AG04450 (cell line): ENCODE results near the gene NPIPB6. TPM values are rescaled to one million over a fixed set of nuclear protein-coding genes. Genes with fewer than 3 reads are reported as not detected.

Experiments
- CTCF ChIA-PET: fragments of 300-600, 350-600 bp; formaldehyde crosslinking; extraction: SDS; loops from one replicate; lab custom pipeline; 2022; ENCODE audit warnings: antibody characterized with exemption, inconsistent platforms; lab: Charles Lee
- POLR2A ChIA-PET: fragments of 350-600 bp; formaldehyde crosslinking; extraction: SDS; loops from one replicate; lab custom pipeline; 2021; ENCODE audit warnings: antibody characterized with exemption, inconsistent platforms; lab: Yijun Ruan, JAX
- DNase-seq: peaks from one replicate; pipeline ENCODE4 v3.0.0-alpha.2; 2011; ENCODE audit warnings: low read depth, low spot score
- H3K27ac ChIP-seq: one replicate; pipeline ENCODE4 v1.5.1; 2012; ENCODE audit warnings: low read depth, low read length, control low read depth
- H3K27me3 ChIP-seq: one replicate; pipeline ENCODE4 v1.6.0; 2012; ENCODE audit warnings: low read length; ENCODE audit not compliant: control insufficient read depth, insufficient read depth
- H3K4me3 ChIP-seq: 2 replicates; pipeline ENCODE4 v1.5.1; 2011; ENCODE audit warnings: mild to moderate bottlenecking, low read depth, low read length, control low read depth
- H3K9me3 ChIP-seq: 2 replicates; pipeline ENCODE4 v1.5.1; 2012; ENCODE audit warnings: low read length; ENCODE audit not compliant: control insufficient read depth, insufficient read depth
- polyA plus RNA-seq: library from polyadenylated mRNA; depleted of rRNA; stranded (reverse); fragments of >200 nt; gene quantifications from 2 replicates; pipeline ENCODE4 v1.2.3, GENCODE V29; 2011
- TF ChIP-seq, protein P1 (sequence below): IDR thresholded peaks from 2 replicates; pipeline ENCODE4 v1.5.1; 2011; ENCODE audit warnings: low read depth, low read length, control low read depth, inconsistent platforms

NPIPB6 gene
- polyA plus RNA-seq, 1 experiment, result 0.47 TPM

DNA sequence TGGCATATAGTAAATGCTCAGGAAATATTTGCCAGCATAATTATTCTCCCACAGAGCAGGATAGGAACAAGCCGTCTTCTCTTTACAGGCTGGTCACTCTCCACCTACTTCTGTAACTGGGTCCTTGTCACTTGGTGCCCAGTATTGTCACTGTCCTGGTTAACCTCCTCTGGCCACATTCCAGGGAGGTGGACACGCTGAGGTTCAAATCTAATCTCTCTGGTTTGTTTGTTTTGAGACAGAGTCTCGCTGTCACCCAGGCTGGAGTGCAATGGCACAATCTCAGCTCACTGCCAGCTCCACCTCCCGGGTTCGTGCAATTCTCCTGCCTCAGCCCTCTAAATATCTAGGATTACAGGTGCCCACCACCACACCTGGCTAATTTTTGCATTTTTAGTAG lies 55.4 kb downstream of the NPIPB6 start:
- POLR2A ChIA-PET, result no interaction called here
- Histone ChIP-seq H3K4me3 (no peak overlapping the region), H3K27me3 (peaks cover 3% of the 10 kb centered on the region), H3K27ac (no peak overlapping the region), H3K9me3 (no peaks in the 10 kb centered on the region)
- TF ChIP-seq, protein P1, sequence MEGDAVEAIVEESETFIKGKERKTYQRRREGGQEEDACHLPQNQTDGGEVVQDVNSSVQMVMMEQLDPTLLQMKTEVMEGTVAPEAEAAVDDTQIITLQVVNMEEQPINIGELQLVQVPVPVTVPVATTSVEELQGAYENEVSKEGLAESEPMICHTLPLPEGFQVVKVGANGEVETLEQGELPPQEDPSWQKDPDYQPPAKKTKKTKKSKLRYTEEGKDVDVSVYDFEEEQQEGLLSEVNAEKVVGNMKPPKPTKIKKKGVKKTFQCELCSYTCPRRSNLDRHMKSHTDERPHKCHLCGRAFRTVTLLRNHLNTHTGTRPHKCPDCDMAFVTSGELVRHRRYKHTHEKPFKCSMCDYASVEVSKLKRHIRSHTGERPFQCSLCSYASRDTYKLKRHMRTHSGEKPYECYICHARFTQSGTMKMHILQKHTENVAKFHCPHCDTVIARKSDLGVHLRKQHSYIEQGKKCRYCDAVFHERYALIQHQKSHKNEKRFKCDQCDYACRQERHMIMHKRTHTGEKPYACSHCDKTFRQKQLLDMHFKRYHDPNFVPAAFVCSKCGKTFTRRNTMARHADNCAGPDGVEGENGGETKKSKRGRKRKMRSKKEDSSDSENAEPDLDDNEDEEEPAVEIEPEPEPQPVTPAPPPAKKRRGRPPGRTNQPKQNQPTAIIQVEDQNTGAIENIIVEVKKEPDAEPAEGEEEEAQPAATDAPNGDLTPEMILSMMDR, result no peak
- no peak for DNase-seq
- CTCF ChIA-PET, result interaction anchor here (0.9 to 1.1 kb wide), 2 partner anchors 10 to 12 kb away, joined by 3 to 6 read pairs; no protein-coding TSS in a partner anchor

DNA sequence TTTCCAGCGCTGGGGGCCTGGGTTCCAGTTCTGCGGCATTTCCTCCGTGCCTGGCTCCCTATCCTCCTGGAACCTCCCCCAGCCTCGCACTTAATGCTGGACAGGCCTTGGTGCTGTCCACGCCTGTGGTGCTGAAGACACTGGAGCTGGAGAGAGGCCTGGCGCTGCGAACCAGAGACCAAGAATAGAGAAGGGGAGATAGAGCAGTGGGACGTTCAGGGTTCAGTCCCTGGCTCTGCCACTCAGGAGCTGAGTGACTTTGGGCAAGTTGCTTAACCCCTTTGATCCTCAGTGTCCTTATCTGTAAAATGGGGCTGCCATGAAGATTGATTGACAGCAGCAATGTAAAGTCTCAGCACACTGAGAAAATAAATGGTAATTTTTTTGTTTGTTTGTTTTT lies 59.1 kb downstream of the NPIPB6 start:
- peaks cover 8% of the 10 kb centered on the region for H3K27me3 ChIP-seq
- no peak overlapping the region for H3K4me3 ChIP-seq
- ChIA-PET CTCF (interaction anchor here (1.0 kb wide), 1 partner anchor 17 kb away, joined by 4 read pairs; no protein-coding TSS in a partner anchor), POLR2A (no interaction called here)
- no peak for DNase-seq
- TF ChIP-seq, protein P1, result no peak
- no peak overlapping the region for H3K27ac ChIP-seq
- no peaks in the 10 kb centered on the region for H3K9me3 ChIP-seq

DNA sequence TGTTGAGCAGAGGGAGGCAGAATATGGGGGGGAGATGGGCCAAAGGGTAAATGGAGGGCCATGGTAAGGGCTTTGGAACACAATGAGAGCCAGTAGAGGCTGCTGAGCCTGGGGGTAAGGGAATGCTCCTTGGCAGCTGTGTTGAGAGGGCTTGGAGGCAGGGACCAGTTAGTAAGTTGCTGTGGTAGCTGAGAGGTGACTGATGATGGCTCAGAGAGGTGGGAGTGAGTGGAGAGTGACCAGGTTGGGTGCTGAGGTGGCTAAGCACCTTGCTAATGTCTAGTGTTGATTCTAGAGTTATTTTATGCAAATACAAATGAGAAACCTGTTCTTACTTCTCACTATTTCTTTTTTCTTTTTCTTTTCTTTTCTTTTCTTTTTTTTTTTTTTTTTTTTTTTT lies 60.2 kb downstream of the NPIPB6 start:
- Histone ChIP-seq H3K4me3 (no peak overlapping the region), H3K9me3 (no peaks in the 10 kb centered on the region), H3K27me3 (peaks cover 8% of the 10 kb centered on the region), H3K27ac (no peak overlapping the region)
- TF ChIP-seq, protein P1, result no peak
- POLR2A ChIA-PET, result no interaction called here
- CTCF ChIA-PET, result interaction anchor here (0.6 kb wide), 1 partner anchor 24 kb away, joined by 8 read pairs; no protein-coding TSS in a partner anchor
- no peak for DNase-seq

GRCh38 chr16:28301620-28302019 lies 61.7 kb downstream of the NPIPB6 start:
- POLR2A ChIA-PET, result no interaction called here

DNA sequence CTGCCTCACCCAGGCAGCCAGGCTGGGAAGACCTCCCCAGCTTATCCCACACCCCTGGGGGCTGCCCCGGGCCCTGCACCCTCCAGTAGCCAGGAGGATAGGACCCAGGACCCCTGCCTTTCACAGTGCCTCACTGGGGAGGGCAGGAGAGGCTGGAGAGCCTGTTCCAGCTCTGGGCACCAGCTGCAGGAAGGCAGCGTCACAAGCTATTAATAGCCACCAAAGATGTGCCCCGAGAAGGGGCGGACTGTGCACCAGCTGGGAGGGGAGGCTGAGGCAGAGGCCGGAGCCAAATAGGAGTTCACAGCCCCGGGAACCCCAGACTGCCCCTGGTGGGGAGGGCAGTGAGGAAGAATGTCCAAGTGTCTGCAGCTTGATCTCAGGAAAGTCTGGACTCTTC lies 62.2 kb downstream of the NPIPB6 start:
- ChIA-PET POLR2A (interaction anchor here (0.6 kb wide), 1 partner anchor 481 kb away, joined by 3 read pairs; no protein-coding TSS in a partner anchor), CTCF (interaction anchor here (1.1 kb wide), 1 partner anchor 23 kb away, joined by 7 read pairs; no protein-coding TSS in a partner anchor)
- Histone ChIP-seq H3K27ac (no peak overlapping the region), H3K4me3 (no peak overlapping the region), H3K27me3 (peaks cover 12% of the 10 kb centered on the region), H3K9me3 (no peaks in the 10 kb centered on the region)
- TF ChIP-seq, protein P1, result no peak
- no peak for DNase-seq

More at GRCh38 chr16:28301620-28302019, 61.7 kb downstream of the NPIPB6 start:
- TF ChIP-seq, protein P1, result no peak
- no peak for DNase-seq
- peaks cover 11% of the 10 kb centered on the region for H3K27me3 ChIP-seq
- H3K9me3 ChIP-seq, result no peaks in the 10 kb centered on the region
- CTCF ChIA-PET, result no interaction called here
- H3K4me3 ChIP-seq, result no peak overlapping the region
- peak overlapping the region; percentile 11 for H3K27ac ChIP-seq
